CD4-positive, alpha-beta T cell treated with Interferon gamma for 1 hour (primary cell): ENCODE results near the gene NALCN.

Experiments
- DNase-seq: peaks from one replicate; pipeline ENCODE4 v3.0.0-alpha.2; 2020

The NALCN gene

DNA sequence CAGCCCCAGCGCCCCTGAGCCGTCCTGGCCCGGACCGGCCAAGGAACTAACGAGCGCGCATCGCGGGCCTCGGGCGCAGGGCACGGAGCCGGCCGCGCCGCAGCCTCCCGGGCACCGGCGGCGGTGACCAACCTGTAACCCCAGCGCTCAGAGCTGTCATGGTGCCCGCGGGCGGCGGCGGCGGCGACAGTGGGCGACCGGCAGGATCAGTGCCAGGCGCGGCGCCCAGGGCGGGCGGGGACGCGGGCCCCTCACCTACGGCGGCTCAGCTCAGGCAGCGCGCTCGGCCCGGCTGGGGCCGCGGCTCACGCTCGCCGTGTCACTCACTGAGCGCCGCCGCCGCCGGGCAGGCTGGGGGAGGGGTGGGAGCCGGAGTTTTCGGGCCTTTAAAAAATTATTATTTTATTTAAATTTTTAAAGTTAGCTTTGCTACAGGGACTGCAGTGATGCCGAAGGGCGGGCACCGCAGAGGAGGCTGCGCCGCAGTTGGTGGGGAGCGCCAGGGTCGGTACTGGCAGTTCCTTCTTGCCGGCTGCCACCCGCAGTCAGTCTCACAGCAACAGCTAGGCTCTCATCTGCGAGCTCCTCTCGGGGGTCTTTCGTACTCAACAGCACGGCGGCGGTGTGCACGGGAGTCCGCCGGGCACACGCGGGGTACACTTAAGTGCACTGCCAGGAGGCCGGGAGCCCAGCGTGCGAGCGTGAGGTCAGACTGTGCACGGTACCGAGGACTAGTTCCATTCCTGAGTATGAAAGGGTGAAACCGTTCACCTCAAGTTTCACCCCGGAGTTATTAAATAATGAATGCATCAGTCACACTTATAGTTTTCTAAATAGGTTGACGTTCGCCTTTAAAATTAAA lies at the start of gene NALCN:
Gene NALCN, minus strand, starts transcription at position 328 of the 862 bp plus-strand sequence. CDS start 17,382 bp downstream, outside the sequence.
- no peak for DNase-seq

GRCh38 chr13:101465877-101466276 lies 49.6 kb upstream of the NALCN start:
- DNase-seq: no peak

GRCh38 chr13:101457176-101457575 lies 40.9 kb upstream of the NALCN start:
- no peak for DNase-seq

DNA sequence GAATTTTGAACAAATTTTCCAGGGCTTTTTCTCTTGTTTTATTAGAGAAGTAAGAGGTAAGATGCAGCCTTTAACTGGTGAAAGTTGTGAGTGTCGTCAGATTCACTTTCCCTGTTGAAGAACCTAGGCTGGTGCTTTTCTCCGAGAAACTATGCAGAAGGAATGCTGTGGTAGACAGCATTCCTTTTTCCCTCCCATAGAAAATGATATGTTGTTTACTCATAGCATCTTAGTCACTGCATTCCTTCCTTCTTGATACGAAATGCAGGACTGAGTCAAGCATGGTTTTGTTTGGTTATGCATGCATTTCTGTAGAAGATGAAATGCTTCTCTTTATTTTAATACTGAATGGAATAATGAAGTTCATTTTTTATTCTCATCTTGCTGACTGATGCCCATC lies 39.6 kb upstream of the NALCN start:
- DNase-seq: no peak

- DNase-seq: no peak
These were observed 38.5 kb upstream of the NALCN start for GRCh38 chr13:101454767-101455166.

DNA sequence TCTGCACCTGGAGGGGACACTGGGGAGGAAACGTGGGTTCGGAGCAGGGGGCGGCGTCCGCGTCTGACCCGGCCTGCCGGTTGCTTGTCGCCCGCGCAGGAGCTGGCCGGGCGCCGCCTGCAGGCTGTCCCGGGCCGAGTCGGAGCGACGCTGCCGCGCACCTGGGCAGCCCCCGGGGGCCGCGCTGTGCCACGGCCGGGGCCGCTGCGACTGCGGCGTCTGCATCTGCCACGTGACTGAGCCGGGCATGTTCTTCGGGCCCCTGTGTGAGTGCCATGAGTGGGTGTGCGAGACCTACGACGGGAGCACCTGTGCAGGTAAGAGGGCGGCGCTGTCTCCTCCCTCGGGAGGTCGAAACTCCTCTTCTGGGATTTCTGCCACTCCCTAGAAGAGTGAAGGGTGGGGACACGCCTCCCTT lies 37.5 kb upstream of the NALCN start:
- no peak for DNase-seq

DNA sequence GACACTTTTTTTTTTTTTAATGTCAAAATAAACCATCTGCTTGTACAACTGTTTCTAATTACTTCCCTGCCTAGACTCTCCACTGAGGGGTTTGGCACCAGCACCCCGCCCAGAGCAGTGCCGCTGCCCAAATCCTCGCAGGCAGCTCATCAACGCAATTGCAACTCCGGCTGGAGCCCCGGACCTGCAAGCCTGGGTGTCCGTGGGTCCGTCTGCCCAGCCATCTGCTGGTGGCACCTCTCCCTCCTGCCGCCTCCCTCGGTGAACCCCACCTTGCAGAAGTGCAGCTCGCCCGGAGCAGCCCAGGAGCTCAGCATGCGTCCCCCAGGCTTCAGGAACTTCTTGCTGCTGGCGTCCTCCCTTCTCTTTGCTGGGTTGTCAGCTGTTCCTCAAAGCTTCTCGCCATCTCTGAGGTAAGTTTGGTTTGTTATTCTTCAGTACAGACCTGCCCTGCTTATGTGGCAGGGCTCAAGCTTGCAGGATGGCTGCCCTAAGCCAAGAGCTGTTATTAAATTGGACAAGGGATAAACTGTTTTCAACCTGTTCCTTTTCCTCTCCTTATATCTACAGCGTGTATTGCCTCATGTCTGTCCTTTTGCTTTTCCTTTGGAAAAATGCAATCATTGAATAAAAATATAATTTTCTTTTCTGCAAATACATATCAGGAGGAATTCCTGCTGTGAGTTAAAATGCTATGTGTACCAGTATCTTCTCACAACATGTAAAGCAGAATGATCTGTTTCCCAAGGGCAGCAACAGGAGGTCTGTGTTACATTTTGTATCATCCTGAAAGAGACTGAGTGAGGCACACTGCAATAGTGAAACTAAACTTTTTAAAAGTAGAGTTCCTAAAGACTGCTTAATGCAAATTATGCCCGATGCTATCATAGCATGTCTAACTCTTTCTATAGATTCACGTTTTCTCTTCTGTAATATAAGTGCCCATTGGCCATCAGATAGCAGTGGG lies 36.5 kb upstream of the NALCN start, which contains the start of gene ITGBL1:
Gene ITGBL1, plus strand, starts transcription at position 157 of the 967 bp plus-strand sequence. Its CDS starts 159 bp downstream, at position 316.
- DNase-seq: no peak

GRCh38 chr13:101451641-101452040 lies 35.3 kb upstream of the NALCN start:
- DNase-seq: no peak

DNA sequence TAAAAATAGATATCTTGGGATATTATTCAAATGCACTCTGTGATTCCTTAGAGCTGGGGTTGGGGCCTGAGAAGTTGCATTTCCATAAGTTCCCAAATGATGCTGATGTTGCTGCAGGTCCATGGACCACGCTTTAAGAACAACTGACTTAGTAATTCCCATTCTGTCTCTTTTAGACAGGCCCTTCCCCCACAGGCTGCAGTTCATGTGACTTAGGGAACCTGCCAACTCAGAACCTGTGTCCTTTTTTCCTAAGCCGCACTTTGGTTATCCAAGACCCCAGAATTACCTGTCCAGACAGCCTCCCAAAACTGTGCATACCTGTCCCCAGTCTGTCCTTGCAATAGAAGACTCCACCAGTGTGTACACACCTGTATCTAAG lies 34.4 kb upstream of the NALCN start:
- no peak for DNase-seq

GRCh38 chr13:101449790-101450748 lies 33.8 kb upstream of the NALCN start:
- no peak for DNase-seq

DNA sequence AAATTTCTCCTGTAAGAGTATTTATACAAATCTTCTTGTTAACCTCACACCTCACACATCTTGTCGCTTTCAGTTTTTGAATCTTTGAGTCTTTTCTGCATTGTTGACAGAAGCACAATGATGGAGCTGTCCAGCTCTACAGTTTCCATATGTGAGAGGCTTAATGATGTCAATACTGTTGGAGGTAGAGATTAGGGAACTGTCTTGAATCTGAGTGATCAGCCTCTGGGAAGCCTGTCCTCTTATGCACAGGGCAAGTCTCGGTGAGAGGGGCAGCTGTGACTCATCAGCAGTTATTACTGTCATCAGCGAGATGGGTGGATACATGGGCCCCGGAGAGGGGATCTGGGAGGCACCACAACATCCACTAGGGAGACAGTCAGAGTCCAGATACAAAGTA lies 31.5 kb upstream of the NALCN start:
- DNase-seq: no peak

GRCh38 chr13:101434486-101434885 lies 18.2 kb upstream of the NALCN start:
- DNase-seq: no peak

DNA sequence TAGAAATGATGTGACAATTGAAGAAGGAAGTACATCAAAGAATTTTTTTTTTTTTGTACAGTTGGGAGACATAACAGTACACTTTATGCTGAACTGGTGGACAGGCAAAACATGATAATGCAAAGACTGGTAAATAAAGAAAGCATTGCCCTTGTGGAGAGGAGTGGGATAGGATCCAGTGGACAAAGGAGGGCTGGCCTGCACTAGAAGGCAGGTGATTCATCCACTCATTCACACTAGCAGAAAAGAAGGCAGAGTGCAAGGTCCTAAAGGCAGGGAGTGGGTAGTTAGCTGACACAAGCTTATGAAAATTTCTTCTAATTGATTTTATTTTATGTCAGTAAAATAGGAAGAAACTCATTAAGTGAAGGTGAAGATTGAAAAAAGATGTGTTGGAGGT lies 17.6 kb upstream of the NALCN start:
- DNase-seq: no peak

GRCh38 chr13:101429733-101430132 lies 13.4 kb upstream of the NALCN start:
- no peak for DNase-seq

- DNase-seq: no peak
These were observed 9.3 kb upstream of the NALCN start for GRCh38 chr13:101425623-101426022.

GRCh38 chr13:101425156-101425471 lies 8.8 kb upstream of the NALCN start:
- DNase-seq: no peak

GRCh38 chr13:101424381-101425155 lies 8.3 kb upstream of the NALCN start:
- DNase-seq: no peak

DNA sequence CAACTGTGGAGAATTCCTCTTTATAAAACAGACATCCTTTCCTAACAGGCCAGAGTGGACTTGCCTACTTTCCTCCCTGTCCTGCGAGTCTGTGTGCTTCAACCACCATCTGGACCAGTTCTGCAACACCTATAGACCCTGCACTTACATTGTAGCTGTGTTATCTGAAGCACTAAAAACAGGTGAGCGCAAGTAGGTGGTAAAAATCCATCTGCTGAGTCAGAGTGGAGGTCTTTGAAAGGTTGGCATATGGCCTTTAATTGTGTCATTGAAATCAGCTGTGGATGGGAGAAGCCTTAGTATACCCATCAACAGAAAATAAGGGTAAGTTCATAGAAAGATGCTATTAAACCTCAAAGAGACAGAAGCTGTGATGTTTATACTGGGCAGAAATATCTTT lies 7.6 kb upstream of the NALCN start:
- DNase-seq: no peak

GRCh38 chr13:101417501-101417900 lies 1.2 kb upstream of the NALCN start:
- no peak for DNase-seq

GRCh38 chr13:101417043-101417406 lies 717 bp upstream of the NALCN start:
- no peak for DNase-seq

DNA sequence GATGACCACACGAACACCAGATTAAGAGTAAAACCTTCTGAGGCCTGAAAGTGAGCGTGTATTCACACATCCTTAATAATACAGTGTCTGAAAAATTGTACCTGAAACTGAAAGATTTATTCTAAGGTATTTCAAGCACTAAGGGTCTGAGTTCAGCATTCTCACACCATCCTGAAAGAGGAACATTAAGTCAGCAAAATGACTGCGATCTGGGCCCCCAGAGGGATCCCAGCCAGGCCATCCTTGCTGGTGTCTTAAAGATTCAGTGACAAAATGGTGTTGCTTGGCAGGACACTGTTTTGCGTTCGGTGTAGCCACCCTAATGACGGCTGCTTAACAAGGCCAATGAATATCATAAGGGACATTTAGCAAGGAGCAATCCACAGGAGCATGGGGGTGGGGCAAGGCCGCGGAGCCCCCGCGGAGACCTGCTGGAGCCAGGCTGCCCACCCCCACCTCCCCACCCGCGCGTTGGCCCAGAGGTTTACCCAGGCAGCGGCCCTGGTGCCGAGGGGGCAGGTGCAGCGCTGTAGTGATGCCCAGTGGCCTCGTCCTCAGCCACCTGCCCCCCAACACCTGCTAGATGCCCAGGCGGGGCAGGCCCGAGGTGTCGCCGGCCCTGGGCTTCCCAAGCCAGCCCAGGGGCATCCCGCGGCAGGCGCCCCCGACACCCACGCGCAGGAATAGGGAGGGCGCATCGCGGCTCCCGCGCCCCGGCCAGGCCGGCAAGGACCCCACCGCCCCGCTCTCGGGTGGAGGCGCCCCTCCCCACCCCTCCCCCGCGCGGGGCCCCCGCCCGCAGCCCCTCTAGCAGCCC lies 742 bp downstream of the NALCN start:
- DNase-seq: no peak
